Neutrophil (primary cell): Measurements from ENCODE around the gene MYL9.
"Not testable (repeated sequence)": the region's sequence is repeated elsewhere in the genome, so short reads cannot be mapped to it uniquely, and the experiment has no call there.

ENCODE experiments used
- H3K27ac ChIP-seq: fragments of 200-600 bp; sonication (generic); 2 replicates; pipeline ENCODE4 v1.5.1; 2016; ENCODE audit warnings: mild to moderate bottlenecking, moderate library complexity
- H3K27me3 ChIP-seq: fragments of 200-600 bp; sonication (generic); 2 replicates; pipeline ENCODE4 v1.6.0; 2016; ENCODE audit warnings: mild to moderate bottlenecking
- H3K36me3 ChIP-seq: fragments of 200-600 bp; sonication (generic); 2 replicates; pipeline ENCODE4 v1.5.1; 2017
- H3K4me1 ChIP-seq, 2 experiments: fragments of 200-600 bp in 1 of 2; sonication (generic) in 1 of 2; 1 replicate in 1 of 2; 2 replicates in 1 of 2; pipeline versions ENCODE4 v1.5.1 to v1.6.1; 2013 to 2016; ENCODE audit warnings: low read depth in 1 of 2, low read length in 1 of 2, mild to moderate bottlenecking in 1 of 2, moderate library complexity in 1 of 2; ENCODE audit not compliant: control insufficient read depth in 1 of 2, insufficient read depth in 1 of 2
- H3K4me3 ChIP-seq, 2 experiments: fragments of 200-600 bp in 1 of 2; sonication (generic) in 1 of 2; 1 replicate in 1 of 2; 2 replicates in 1 of 2; pipeline ENCODE4 v1.5.1; 2013 to 2016; ENCODE audit warnings: low read depth in 1 of 2, low read length in 1 of 2, mild to moderate bottlenecking in 1 of 2, moderate library complexity in 1 of 2
- H3K9me3 ChIP-seq: fragments of 200-600 bp; sonication (generic); 2 replicates; pipeline ENCODE4 v1.5.1; 2016
- TF ChIP-seq, protein P1 (sequence below): fragments of 200-600 bp; sonication (generic); IDR thresholded peaks from 2 replicates; pipeline ENCODE4 v1.5.1; 2016; ENCODE audit warnings: antibody characterized with exemption

MYL9 gene

GRCh38 chr20:36521526-36521925 lies 19.8 kb upstream of the MYL9 start:
- Histone ChIP-seq H3K36me3 (peaks cover 31% of the 10 kb centered on the region), H3K4me1 (no peaks in the 10 kb centered on the region), H3K27ac (no peak overlapping the region), H3K27me3 (no peaks in the 10 kb centered on the region), H3K9me3 (no peaks in the 10 kb centered on the region), H3K4me3 (no peak overlapping the region)
- TF ChIP-seq, protein P1, sequence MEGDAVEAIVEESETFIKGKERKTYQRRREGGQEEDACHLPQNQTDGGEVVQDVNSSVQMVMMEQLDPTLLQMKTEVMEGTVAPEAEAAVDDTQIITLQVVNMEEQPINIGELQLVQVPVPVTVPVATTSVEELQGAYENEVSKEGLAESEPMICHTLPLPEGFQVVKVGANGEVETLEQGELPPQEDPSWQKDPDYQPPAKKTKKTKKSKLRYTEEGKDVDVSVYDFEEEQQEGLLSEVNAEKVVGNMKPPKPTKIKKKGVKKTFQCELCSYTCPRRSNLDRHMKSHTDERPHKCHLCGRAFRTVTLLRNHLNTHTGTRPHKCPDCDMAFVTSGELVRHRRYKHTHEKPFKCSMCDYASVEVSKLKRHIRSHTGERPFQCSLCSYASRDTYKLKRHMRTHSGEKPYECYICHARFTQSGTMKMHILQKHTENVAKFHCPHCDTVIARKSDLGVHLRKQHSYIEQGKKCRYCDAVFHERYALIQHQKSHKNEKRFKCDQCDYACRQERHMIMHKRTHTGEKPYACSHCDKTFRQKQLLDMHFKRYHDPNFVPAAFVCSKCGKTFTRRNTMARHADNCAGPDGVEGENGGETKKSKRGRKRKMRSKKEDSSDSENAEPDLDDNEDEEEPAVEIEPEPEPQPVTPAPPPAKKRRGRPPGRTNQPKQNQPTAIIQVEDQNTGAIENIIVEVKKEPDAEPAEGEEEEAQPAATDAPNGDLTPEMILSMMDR = no peak

- H3K4me3 ChIP-seq, H3K27ac ChIP-seq, H3K4me1 ChIP-seq, H3K9me3 ChIP-seq, H3K27me3 ChIP-seq: not testable (repeated sequence)
- H3K36me3 ChIP-seq = peaks cover 40% of the 10 kb centered on the region
Observed at GRCh38 chr20:36522412-36522811, 18.9 kb upstream of the MYL9 start.

DNA sequence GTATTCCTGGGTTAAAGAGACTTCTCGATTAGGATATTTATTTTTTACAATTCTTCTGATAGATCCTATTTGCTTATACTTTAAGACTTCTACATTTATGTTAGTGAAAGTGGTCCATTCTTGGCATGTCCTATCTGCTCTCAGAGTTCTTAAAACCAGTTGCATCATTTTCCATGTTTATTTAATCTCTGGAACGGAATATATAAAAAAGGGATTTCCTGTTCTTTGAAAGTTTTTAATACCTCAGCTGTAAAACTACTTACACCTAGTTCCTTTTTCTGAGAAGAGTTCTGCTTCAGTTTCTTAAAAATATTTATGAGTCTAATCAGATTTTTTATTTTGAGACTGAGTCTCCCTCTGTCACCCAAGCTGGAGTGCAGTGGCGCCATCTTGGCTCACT lies 18.0 kb upstream of the MYL9 start:
- no peaks in the 10 kb centered on the region for H3K9me3 ChIP-seq
- H3K27me3 ChIP-seq = no peaks in the 10 kb centered on the region
- no peak overlapping the region for H3K27ac ChIP-seq
- H3K4me3 ChIP-seq = no peak overlapping the region
- peaks cover 49% of the 10 kb centered on the region for H3K36me3 ChIP-seq
- TF ChIP-seq, protein P1 = no peak
- H3K4me1 ChIP-seq = no peaks in the 10 kb centered on the region

DNA sequence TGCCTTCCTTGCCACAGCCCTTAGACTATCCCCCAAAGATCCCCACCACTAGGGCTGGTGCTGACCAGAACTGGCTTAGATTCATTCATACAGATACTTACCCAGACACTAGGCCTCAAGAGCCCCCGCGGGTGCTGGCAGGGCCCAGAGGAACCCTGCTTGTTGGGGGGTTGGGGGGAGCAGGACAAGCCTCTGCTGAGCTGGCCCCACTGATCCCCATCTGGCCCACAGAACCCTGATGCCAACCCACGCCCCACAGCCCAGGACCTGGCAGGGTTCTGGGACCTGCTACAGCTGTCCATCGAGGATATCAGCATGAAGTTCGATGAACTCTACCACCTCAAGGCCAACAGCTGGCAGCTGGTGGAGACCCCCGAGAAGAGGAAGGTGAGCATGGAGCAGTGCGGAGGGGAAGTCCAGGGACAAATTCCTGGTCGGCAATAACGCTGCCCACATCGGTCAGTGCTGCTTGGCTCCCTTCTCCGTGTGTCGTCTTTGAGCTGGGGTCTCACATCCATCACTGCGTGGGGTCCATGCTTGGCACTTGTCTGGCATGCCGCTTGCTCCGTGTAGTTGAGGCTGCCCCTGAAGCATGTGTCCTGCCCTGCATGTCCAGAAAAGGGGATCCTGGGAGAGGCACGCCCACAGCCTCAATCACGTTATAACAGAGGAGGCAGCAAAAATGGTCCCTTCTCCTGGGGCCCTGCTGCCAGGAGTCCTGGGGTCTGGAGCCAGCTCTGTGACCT lies 15.5 kb upstream of the MYL9 start:
- H3K27ac ChIP-seq = no peak overlapping the region
- H3K9me3 ChIP-seq = no peaks in the 10 kb centered on the region
- TF ChIP-seq, protein P1 = no peak
- H3K4me1 ChIP-seq = no peaks in the 10 kb centered on the region
- no peak overlapping the region for H3K4me3 ChIP-seq
- H3K36me3 ChIP-seq = peaks cover 51% of the 10 kb centered on the region
- no peaks in the 10 kb centered on the region for H3K27me3 ChIP-seq

GRCh38 chr20:36526521-36527011 lies 14.8 kb upstream of the MYL9 start:
- Histone ChIP-seq H3K27me3 (no peaks in the 10 kb centered on the region), H3K36me3 (peaks cover 51% of the 10 kb centered on the region), H3K9me3 (no peaks in the 10 kb centered on the region), H3K4me1 (no peaks in the 10 kb centered on the region), H3K4me3 (no peak overlapping the region), H3K27ac (no peak overlapping the region)
- TF ChIP-seq, protein P1 = no peak

GRCh38 chr20:36527331-36528125 lies 13.8 kb upstream of the MYL9 start:
- Histone ChIP-seq H3K36me3 (peaks cover 47% of the 10 kb centered on the region), H3K27ac (no peak overlapping the region), H3K9me3 (no peaks in the 10 kb centered on the region), H3K4me1 (no peaks in the 10 kb centered on the region), H3K27me3 (no peaks in the 10 kb centered on the region), H3K4me3 (no peak overlapping the region)
- TF ChIP-seq, protein P1 = no peak
